Naive B cell (primary cell): Measurements from ENCODE around the gene ZP3. TPM values are rescaled to one million over a fixed set of nuclear protein-coding genes. Genes with fewer than 3 reads are reported as not detected.
A peak's percentile ranks its signal among the peaks of the same experiment; 100 is the strongest.
"Not testable (repeated sequence)": the region's sequence is repeated elsewhere in the genome, so short reads cannot be mapped to it uniquely, and the experiment has no call there.

Experiments used
- ATAC-seq, 2 donors: fragments of 150-1000 bp; cut with Tn5 transposase; 2 replicates each; pipeline ENCODE4 v1.10.0; 2021; ENCODE audit warnings: low read depth in 2 of 2, mild to moderate bottlenecking in 2 of 2, moderate library complexity in 2 of 2
- DNase-seq: peaks from one replicate; pipeline ENCODE4 v3.0.0; 2022
- H3K27ac Mint-ChIP-seq, 6 donors: one replicate each; pipeline ENCODE4 v1.8.0; 2020 to 2022; ENCODE audit warnings: mild to moderate bottlenecking in 6 of 6, mixed read lengths in 6 of 6, moderate library complexity in 5 of 6, inconsistent platforms in 2 of 6
- H3K27me3 Mint-ChIP-seq, 3 donors: one replicate each; pipeline ENCODE4 v1.8.0; 2021 to 2022; ENCODE audit warnings: mixed read lengths in 3 of 3, mild to moderate bottlenecking in 1 of 3
- H3K36me3 Mint-ChIP-seq, 2 donors: one replicate each; pipeline ENCODE4 v1.8.0; 2020 to 2022; ENCODE audit warnings: mixed read lengths in 2 of 2, inconsistent platforms in 1 of 2, mild to moderate bottlenecking in 1 of 2
- H3K4me1 Mint-ChIP-seq, 3 donors: one replicate each; pipeline ENCODE4 v1.8.0; 2020 to 2022; ENCODE audit warnings: mixed read lengths in 3 of 3, inconsistent platforms in 1 of 3, mild to moderate bottlenecking in 1 of 3, moderate library complexity in 1 of 3
- H3K4me3 Mint-ChIP-seq, 8 donors: one replicate each; pipeline ENCODE4 v1.8.0; 2020 to 2022; ENCODE audit warnings: mild to moderate bottlenecking in 8 of 8, mixed read lengths in 8 of 8, moderate library complexity in 8 of 8, inconsistent platforms in 2 of 8
- H3K9me3 Mint-ChIP-seq, 7 donors: one replicate each; pipeline ENCODE4 v1.8.0; 2020 to 2022; ENCODE audit warnings: mixed read lengths in 7 of 7, mild to moderate bottlenecking in 5 of 7, inconsistent platforms in 2 of 7, moderate library complexity in 1 of 7
- polyA plus RNA-seq, 6 donors: library from polyadenylated mRNA; unstranded; fragments of 300-500 nt; fragmentation: Illumina TruSeq; gene quantifications; one replicate each; pipeline ENCODE4 v1.2.3, GENCODE V29; 2021; ENCODE audit warnings: low read depth in 6 of 6

Gene ZP3
- polyA plus RNA-seq, 6 donors from 2014 or later: 0.29 to 4.6 (median 4.0) TPM

DNA sequence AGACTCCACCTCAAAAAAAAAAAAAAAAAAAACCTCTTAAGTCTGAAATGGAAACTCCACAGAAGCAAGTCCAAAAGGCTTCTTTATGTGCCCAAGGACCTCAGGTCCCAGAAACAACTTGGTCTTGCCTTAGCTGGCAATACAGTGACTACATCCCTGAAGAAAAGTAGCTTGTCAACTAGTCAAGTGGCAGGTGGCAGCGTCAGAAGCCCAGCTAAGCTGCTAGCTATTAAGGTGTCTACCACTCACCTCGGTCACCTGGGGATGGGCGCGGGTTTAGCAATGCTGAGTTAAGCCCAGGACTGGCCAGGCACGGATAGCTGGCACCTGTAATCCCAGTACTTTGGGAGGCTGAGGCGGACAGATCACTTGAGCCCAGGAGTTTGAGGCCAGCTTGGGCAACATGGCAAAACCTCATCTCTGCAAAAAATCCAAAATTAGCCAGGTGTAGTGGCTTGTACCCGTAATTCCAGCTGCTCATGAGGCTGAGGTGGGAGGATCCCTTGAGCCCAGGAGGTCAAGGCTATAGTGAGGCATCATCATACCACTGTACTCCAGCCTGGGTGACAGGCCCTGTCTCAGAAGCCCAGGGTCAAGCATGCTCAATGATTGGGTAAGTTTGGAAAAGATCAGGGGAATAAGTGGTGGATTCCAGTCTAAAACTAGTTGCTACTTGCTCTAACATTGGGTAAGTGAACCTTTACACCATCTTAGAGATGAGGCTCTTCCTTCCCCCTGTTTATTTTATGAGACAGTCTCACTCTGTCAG lies 14.6 kb downstream of the ZP3 start:
- ATAC-seq, H3K36me3 Mint-ChIP-seq, H3K4me3 Mint-ChIP-seq, DNase-seq, H3K27me3 Mint-ChIP-seq, H3K27ac Mint-ChIP-seq, H3K4me1 Mint-ChIP-seq, H3K9me3 Mint-ChIP-seq: not testable (repeated sequence)

DNA sequence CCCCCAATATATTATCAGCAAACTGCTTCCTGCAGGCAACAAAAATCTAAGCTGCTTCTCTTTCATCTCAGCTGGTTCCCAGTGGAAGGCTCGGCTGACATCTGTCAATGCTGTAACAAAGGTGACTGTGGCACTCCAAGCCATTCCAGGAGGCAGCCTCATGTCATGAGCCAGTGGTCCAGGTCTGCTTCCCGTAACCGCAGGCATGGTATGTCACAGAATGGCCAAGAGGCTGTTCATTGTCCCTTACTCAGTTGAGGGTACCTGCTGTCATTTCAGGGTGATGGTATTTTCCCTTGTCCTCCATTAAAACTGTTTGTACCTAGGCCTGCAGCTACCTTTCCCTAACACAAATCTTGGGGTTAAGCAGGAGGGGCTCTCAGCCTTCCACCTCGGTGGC lies 15.7 kb downstream of the ZP3 start:
- not testable (repeated sequence) for H3K27ac Mint-ChIP-seq

DNA sequence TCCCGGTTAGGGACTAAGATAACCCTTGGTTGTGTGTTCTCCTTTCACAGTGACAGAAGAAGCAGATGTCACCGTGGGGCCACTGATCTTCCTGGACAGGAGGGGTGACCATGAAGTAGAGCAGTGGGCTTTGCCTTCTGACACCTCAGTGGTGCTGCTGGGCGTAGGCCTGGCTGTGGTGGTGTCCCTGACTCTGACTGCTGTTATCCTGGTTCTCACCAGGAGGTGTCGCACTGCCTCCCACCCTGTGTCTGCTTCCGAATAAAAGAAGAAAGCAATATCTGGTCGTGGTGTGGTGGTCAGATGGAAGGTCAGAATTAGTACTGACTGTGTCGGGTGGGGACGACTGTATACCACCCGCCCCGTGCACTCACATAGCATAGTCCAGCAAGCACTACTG lies 17.0 kb downstream of the ZP3 start:
- not testable (repeated sequence) for H3K27me3 Mint-ChIP-seq, H3K27ac Mint-ChIP-seq, H3K4me1 Mint-ChIP-seq, H3K36me3 Mint-ChIP-seq, H3K4me3 Mint-ChIP-seq, H3K9me3 Mint-ChIP-seq, DNase-seq
- ATAC-seq: peak; percentile 47 to 51

More for the DNA sequence above, 15.7 kb downstream of the ZP3 start:
- H3K9me3 Mint-ChIP-seq, H3K4me1 Mint-ChIP-seq, H3K27me3 Mint-ChIP-seq, H3K36me3 Mint-ChIP-seq, ATAC-seq, H3K4me3 Mint-ChIP-seq, DNase-seq: not testable (repeated sequence)

DNA sequence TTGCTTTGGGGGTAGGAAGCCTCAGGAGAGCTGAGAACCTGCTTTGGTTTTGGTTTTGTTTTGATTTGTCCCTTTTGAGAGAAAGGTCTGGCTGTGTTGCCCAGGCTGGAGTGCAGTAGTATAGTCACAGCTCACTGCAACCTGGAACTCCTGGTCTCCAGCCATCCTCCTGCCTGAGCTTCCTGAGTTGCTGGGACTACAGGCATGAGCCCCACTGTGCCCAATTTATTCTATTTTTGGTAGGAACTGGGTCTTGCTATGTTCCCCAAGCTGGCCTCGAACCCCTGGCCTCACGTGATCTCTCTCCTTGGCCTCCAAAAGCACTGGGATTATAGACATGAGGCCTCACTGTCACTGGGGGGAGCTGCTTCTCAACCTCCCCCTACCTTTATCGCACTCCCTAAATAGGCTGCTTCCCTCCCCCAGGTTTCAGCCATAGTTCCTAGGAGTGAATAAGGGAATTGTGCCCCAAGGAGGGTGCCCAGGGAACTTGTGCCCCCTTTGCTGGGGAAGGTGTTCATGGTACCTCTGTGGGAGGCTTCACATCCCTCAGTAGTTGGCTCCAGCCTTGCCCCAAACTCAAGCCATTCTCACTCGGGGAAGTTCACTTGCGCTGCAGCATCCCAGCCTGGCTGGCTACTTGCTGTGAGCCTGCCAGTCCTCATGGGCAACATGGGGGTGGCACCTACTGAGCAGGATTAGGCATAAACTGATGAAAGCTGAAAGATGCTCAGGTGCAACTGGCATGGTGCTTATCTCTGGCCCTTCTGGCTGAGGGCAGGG lies 18.1 kb downstream of the ZP3 start:
- H3K4me1 Mint-ChIP-seq, ATAC-seq, H3K9me3 Mint-ChIP-seq, H3K4me3 Mint-ChIP-seq, H3K27ac Mint-ChIP-seq, H3K36me3 Mint-ChIP-seq, DNase-seq, H3K27me3 Mint-ChIP-seq: not testable (repeated sequence)

DNA sequence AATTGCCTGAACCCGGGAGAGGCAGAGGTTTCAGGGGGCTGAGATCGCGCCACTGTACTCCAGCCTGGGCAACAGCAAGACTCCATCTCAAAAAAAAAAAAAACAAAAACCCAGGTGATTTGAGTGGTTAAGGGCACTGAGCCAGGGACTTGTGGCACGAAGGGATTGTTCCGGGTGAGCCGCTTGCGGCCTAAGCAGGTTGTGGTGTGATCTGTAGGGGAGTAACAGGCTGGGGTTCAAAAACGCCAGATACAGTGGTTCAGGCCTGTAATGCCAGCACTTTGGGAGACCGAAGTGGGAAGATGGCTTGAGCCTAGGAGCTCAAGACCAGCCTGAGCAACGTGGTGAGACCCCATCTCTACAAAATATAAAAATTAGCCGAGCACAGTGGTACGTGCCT lies 19.1 kb downstream of the ZP3 start:
- H3K4me1 Mint-ChIP-seq, H3K36me3 Mint-ChIP-seq, ATAC-seq, H3K27me3 Mint-ChIP-seq, H3K4me3 Mint-ChIP-seq, H3K9me3 Mint-ChIP-seq, DNase-seq: not testable (repeated sequence)
- peak overlapping the region in 1 of 6 donors; percentile 20 for H3K27ac Mint-ChIP-seq

DNA sequence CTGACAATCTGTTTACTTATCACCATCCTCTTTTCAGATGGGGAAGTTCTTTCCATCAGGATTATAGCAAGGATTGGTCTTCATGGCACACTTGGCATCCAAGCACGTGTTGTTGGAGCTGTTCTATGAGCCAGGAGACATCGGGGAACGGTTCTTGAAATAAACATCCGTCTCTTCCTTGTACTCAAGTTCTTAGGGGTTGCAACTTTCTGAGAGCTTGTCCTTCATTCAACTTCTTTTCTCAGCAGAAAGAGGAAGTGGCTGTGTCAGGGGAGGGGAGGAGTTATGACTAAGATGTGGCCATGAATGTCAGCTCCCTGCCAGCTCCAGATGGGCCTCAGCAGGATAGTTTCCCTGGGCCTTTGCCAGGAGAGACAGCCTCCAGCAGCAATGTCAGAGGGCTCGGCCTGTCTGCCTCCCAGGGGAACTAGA lies 20.8 kb downstream of the ZP3 start:
- peak; percentile 95 for ATAC-seq

DNA sequence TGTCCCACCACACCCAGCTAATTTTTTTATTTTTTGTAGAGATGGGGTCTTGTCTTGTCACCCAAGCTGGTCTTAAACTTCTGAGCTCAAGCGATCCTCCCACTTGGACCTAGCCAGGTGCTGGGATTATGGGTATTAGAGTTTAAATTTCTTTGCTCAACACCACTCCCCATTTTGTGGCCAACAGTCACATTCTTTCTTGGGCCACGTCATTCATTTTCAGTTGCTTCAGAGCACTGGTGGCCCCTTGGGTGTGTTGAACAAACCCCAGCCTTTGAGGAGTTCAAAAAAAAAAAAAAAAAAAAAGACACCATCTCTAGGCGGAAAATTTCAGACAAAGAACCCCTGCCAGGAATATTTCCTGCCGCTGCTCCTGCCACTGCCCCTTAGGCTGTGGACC lies 32.3 kb downstream of the ZP3 start:
- H3K27me3 Mint-ChIP-seq, H3K9me3 Mint-ChIP-seq, H3K4me1 Mint-ChIP-seq, H3K27ac Mint-ChIP-seq, H3K4me3 Mint-ChIP-seq, H3K36me3 Mint-ChIP-seq, ATAC-seq, DNase-seq: not testable (repeated sequence)

More for the DNA sequence above, 20.8 kb downstream of the ZP3 start:
- H3K36me3 Mint-ChIP-seq, H3K27me3 Mint-ChIP-seq, H3K4me1 Mint-ChIP-seq, H3K9me3 Mint-ChIP-seq: not testable (repeated sequence)
- Mint-ChIP-seq H3K4me3 (peak overlapping the region in 5 of 8 donors; percentile 28 to 54 (median 44)), H3K27ac (peak overlapping the region in 2 of 6 donors; percentile 24 to 56)
- peak; percentile 33 for DNase-seq

DNA sequence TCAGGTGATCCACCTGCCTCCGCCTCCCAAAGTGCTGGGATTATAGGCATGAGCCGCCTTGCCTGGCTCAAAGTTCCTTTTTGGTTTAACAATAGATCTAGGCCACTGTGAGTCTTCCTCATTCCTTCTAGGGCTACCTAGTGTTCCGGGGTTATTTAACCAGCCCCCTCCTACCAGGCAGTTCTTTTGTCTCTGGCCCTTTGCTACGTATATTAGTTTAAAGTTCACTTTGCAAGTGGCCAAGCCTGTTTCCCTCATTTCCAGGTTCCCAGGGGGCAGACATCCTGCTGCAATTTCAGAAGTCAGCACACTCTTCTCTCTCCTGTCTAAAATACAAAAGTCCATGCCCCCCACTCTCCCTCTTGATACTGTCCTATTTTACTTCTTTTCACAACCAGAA lies 33.8 kb downstream of the ZP3 start:
- not testable (repeated sequence) for H3K9me3 Mint-ChIP-seq

DNA sequence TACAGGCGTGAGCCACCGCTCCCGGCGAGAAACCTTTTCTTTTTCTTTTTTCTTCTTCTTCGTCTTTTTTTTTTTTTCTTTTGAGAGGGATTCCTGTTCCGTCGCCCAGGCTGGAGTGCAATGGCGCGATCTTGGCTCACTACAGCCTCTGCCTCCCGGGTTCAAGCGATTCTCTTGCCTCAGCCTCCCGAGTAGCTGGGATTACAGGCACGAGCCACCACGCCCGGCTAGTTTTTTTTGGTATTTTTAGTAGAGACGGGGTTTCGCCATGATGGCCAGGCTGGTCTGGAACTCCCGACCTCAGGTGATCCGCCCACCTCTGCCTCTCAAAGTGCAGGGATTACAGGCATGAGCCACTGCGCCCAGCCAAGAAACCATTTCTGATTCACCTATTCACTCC lies 36.0 kb downstream of the ZP3 start:
- H3K4me1 Mint-ChIP-seq, H3K27me3 Mint-ChIP-seq, H3K27ac Mint-ChIP-seq, DNase-seq, H3K36me3 Mint-ChIP-seq, H3K9me3 Mint-ChIP-seq, ATAC-seq, H3K4me3 Mint-ChIP-seq: not testable (repeated sequence)

More for the DNA sequence above, 33.8 kb downstream of the ZP3 start:
- not testable (repeated sequence) for ATAC-seq, H3K4me3 Mint-ChIP-seq, H3K27me3 Mint-ChIP-seq, H3K36me3 Mint-ChIP-seq, H3K27ac Mint-ChIP-seq, H3K4me1 Mint-ChIP-seq, DNase-seq

DNA sequence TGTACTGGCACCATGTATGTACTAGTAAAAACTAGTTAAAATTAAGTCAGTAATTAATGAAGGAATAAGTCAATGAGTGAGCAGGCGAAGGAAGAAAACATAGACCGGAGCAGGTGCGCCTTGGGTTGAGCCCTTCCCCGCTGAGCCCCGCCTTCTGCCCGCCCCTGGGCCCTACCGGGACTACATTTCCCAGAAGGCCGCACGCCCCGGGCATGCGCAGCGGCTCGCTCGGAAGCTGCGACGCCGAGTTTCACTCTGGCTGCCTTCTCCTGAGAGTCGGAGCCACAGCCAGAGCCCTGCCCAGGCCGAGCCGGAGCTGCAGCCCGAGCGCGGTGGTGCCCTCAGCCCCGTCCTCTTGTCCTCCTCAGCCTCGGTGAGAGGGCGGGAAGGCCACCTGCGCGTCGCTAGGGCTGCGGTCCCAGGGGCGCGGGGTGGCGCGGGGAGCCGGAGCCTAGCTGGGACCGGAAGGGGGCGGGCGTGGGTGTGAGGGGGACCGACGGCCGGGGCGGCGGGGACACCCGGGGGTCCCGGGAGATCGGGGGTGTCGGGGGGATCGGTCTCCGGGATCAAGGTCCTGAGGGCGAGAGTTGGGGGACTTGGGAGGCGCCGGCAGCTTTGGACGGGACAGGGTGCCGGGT lies 36.8 kb downstream of the ZP3 start, which contains the start of gene DTX2:
DTX2 (plus strand) TSS at position 246 of the 638 bp plus-strand sequence. CDS start 18,801 bp downstream, outside the sequence.
- H3K27me3 Mint-ChIP-seq, H3K9me3 Mint-ChIP-seq, H3K4me1 Mint-ChIP-seq, H3K27ac Mint-ChIP-seq, H3K36me3 Mint-ChIP-seq: not testable (repeated sequence)
- peak within 1 kb of the TSS in 7 of 8 donors; percentile 41 to 84 (median 72) for H3K4me3 Mint-ChIP-seq
- DNase-seq: peak; percentile 72
- ATAC-seq: peak; percentile 95

DNA sequence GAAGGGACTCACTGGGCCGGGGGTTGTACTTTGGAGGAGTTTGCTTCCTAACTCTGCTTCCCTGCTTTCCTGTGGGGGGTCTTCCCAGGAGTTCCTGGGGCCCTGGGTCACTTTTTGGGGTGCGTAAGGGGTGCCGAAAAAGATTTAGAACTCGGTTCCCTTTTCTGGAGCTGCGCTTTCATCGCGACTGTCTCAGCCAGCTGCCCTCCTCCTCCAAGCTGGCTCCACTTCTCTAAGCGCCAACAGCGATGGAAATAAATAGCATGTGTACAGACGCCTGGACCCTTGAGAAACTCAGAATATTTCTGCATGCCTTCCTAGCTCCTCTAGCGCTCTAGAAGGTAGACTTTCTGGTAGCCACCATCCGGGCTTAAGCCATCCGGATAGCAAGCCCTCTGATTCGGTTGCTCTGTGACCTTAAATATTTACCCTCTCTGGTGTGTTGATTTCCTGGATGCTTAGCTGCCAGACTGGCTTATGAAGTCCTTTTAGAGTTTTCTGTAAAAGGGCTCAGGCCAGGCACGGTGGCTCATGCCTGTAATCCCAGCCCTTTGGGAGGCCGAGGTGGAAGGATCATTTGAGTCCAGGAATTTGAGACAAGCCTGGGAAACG lies 37.6 kb downstream of the ZP3 start:
- not testable (repeated sequence) for H3K27ac Mint-ChIP-seq, H3K9me3 Mint-ChIP-seq, H3K4me1 Mint-ChIP-seq, H3K27me3 Mint-ChIP-seq, H3K4me3 Mint-ChIP-seq, H3K36me3 Mint-ChIP-seq, DNase-seq
- peak; percentile 41 to 46 for ATAC-seq

DNA sequence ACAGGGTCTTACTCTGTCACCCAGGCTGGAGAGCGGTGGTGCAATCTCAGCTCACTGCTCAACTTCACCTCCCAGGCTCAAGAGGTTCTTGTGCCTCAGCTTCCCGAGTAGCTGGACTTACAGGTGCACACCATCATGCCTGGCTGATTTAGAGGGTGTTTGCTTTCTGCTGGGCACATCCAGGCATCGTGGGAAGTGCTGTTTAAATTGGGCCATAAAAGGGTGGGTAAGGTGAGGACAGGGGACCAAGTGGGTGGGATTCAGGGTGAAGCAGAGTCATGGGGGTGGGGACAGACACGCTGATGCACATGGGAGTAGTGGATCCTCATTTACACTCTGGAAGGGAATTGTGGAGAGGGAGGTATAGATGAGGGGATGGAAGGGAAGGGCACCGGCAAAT lies 40.2 kb downstream of the ZP3 start:
- H3K27ac Mint-ChIP-seq, H3K4me3 Mint-ChIP-seq, ATAC-seq, H3K4me1 Mint-ChIP-seq, H3K9me3 Mint-ChIP-seq, H3K27me3 Mint-ChIP-seq, H3K36me3 Mint-ChIP-seq, DNase-seq: not testable (repeated sequence)

DNA sequence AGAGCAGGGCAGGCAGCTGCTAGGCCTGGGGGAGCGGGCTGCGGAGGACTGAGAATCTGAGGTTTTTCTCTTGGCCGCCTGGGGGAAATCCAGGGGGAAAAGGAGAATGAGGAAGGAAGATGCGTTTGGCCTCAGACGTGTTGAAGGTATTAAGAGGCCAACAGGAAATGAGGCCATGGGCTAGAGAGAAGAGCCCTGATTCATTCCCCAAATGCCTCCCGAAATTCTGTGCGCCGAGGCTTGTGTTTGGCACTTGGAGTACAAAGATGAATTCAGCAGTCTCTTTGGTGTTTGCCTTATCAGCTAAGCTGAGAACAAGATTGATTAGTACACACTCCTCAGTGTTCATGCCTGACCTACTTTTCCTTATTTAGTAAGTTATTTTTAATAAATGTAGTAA lies 41.2 kb downstream of the ZP3 start:
- not testable (repeated sequence) for H3K36me3 Mint-ChIP-seq, H3K4me1 Mint-ChIP-seq, ATAC-seq, H3K27ac Mint-ChIP-seq, DNase-seq, H3K9me3 Mint-ChIP-seq, H3K4me3 Mint-ChIP-seq, H3K27me3 Mint-ChIP-seq
